Adrenal gland (tissue), 5 donors: ENCODE measurements around the gene COL6A1.

Experiments
- POLR2A ChIP-seq, 2 donors: fragments of 450-650 bp; IDR thresholded peaks; one replicate each; pipeline ENCODE4 v1.6.1; 2017; ENCODE audit warnings: antibody characterized with exemption in 2 of 2, mild to moderate bottlenecking in 2 of 2, moderate library complexity in 1 of 2
- TF ChIP-seq, protein P1 (sequence below), 6 experiments: fragments of 450-650 bp in 4 of 6; fragments of 200-600 bp in 2 of 6; sonication (generic) in 1 of 6; IDR thresholded peaks; 1 replicate in 5 of 6; 2 replicates in 1 of 6; pipeline versions ENCODE4 v1.5.1 to v1.8.0; 2016 to 2021; ENCODE audit warnings: antibody characterized with exemption in 6 of 6, mild to moderate bottlenecking in 2 of 6, moderate library complexity in 1 of 6
- donor health status: DM: no; HTN: no; CAD: no.

DNA sequence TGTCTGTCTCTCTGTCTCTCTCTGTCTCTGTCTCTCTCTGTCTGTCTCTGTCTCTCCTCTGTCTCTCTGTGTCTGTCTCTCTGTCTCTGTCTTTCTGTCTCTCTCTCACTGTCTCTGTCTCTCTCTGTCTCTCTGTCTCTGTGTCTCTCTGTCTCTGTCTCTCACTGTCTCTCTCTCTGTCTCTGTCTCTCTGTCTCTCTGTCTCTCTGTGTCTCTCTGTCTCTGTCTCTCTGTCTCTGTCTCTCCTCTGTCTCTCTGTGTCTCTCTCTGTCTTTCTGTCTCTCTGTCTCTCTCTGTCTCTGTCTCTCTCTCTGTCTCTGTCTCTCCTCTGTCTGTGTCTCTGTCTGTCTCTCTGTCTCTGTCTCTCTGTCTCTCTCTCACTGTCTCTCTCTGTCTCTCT is 873 bp upstream of the COL6A1 start:
- TF ChIP-seq, protein P1, sequence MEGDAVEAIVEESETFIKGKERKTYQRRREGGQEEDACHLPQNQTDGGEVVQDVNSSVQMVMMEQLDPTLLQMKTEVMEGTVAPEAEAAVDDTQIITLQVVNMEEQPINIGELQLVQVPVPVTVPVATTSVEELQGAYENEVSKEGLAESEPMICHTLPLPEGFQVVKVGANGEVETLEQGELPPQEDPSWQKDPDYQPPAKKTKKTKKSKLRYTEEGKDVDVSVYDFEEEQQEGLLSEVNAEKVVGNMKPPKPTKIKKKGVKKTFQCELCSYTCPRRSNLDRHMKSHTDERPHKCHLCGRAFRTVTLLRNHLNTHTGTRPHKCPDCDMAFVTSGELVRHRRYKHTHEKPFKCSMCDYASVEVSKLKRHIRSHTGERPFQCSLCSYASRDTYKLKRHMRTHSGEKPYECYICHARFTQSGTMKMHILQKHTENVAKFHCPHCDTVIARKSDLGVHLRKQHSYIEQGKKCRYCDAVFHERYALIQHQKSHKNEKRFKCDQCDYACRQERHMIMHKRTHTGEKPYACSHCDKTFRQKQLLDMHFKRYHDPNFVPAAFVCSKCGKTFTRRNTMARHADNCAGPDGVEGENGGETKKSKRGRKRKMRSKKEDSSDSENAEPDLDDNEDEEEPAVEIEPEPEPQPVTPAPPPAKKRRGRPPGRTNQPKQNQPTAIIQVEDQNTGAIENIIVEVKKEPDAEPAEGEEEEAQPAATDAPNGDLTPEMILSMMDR (IDR thresholded peaks at IDR 0.05), result no peak
- TF ChIP-seq POLR2A (IDR thresholded peaks at IDR 0.05), result no peak
